ENCODE data around the gene SHROOM3.

SHROOM3 gene

GRCh38 chr4:76663824-76664223 lies 228.8 kb downstream of the SHROOM3 start:
- no peak for DNase-seq (ENCODE audit: low read depth in 2 of 2)

- DNase-seq (ENCODE audit: low read depth in 2 of 2): no peak
Observed at GRCh38 chr4:76665153-76665552, 230.1 kb downstream of the SHROOM3 start.

GRCh38 chr4:76665721-76666120 lies 230.7 kb downstream of the SHROOM3 start:
- no peak for DNase-seq (ENCODE audit: low read depth in 2 of 2)

GRCh38 chr4:76666944-76667532 lies 232.0 kb downstream of the SHROOM3 start:
- no peak for DNase-seq (ENCODE audit: low read depth in 2 of 2)

GRCh38 chr4:76670631-76671030 lies 235.6 kb downstream of the SHROOM3 start:
- no peak for DNase-seq (ENCODE audit: low read depth in 2 of 2)

- no peak for DNase-seq (ENCODE audit: low read depth in 2 of 2)
Observed at GRCh38 chr4:76673362-76673761, 238.3 kb downstream of the SHROOM3 start.

GRCh38 chr4:76674983-76675382 lies 240.0 kb downstream of the SHROOM3 start:
- no peak for DNase-seq (ENCODE audit: low read depth in 2 of 2)

- no peak for DNase-seq (ENCODE audit: low read depth in 2 of 2)
Observed at GRCh38 chr4:76677571-76678326, 242.7 kb downstream of the SHROOM3 start.

- DNase-seq (ENCODE audit: low read depth in 2 of 2): no peak
Observed at GRCh38 chr4:76679691-76680090, 244.7 kb downstream of the SHROOM3 start.

GRCh38 chr4:76680952-76681351 lies 245.9 kb downstream of the SHROOM3 start:
- no peak for DNase-seq (ENCODE audit: low read depth in 2 of 2)

GRCh38 chr4:76681996-76682395 lies 247.0 kb downstream of the SHROOM3 start:
- DNase-seq (ENCODE audit: low read depth in 2 of 2): no peak

- no peak for DNase-seq (ENCODE audit: low read depth in 2 of 2)
Observed at GRCh38 chr4:76683144-76683543, 248.1 kb downstream of the SHROOM3 start.

- no peak for DNase-seq (ENCODE audit: low read depth in 2 of 2)
Observed at GRCh38 chr4:76687746-76688448, 252.9 kb downstream of the SHROOM3 start.

- no peak for DNase-seq (ENCODE audit: low read depth in 2 of 2)
Observed at GRCh38 chr4:76688619-76689144, 253.7 kb downstream of the SHROOM3 start.

GRCh38 chr4:76689145-76689817 lies 254.3 kb downstream of the SHROOM3 start:
- DNase-seq (ENCODE audit: low read depth in 2 of 2): peak in 1 of 2 experiments; percentile 1

- no peak for DNase-seq (ENCODE audit: low read depth in 2 of 2)
Observed at GRCh38 chr4:76690011-76690905, 255.2 kb downstream of the SHROOM3 start.

- DNase-seq (ENCODE audit: low read depth in 2 of 2): no peak
Observed at GRCh38 chr4:76690906-76691275, 255.9 kb downstream of the SHROOM3 start.

GRCh38 chr4:76691807-76692582 lies 257.0 kb downstream of the SHROOM3 start:
- no peak for DNase-seq (ENCODE audit: low read depth in 2 of 2)

GRCh38 chr4:76692761-76693160 lies 257.7 kb downstream of the SHROOM3 start:
- DNase-seq (ENCODE audit: low read depth in 2 of 2): no peak

- DNase-seq (ENCODE audit: low read depth in 2 of 2): no peak
Observed at GRCh38 chr4:76694056-76694455, 259.0 kb downstream of the SHROOM3 start.

Measured in stimulated activated CD4-positive, alpha-beta T cell treated with anti-CD3 and anti-CD28 coated beads, Interleukin-12 subunit alpha, Interleukin-12 subunit beta, amount 100 ng/mL, for 24 hours (primary cell).